ENCODE results near the gene TRIB2.

GRCh38 chr2:12705230-12705629 is 11.5 kb upstream of the TRIB2 start:
- no peak for TF ChIP-seq TAF1 (IDR thresholded peaks at IDR 0.05; ENCODE audit: borderline replicate concordance, low read depth, low read length)
- TF ChIP-seq POLR2A (IDR thresholded peaks at IDR 0.05; ENCODE audit: low read depth, low read length) = no peak

Data from GM12892 (cell line).